HEK293 (cell line): ENCODE data around the gene EPB41L2.

ENCODE experiments used
- BCL11A ChIP-seq: fragments of 450-650 bp; formaldehyde crosslinking; IDR thresholded peaks from 2 replicates; pipeline ENCODE4 v1.5.1; 2016; ENCODE audit warnings: low read depth, missing biosample characterization, missing genetic modification characterization
- KLF16 ChIP-seq: fragments of 450-650 bp; formaldehyde crosslinking; IDR thresholded peaks from 2 replicates; pipeline ENCODE4 v1.5.1; 2017; ENCODE audit warnings: missing biosample characterization, missing genetic modification characterization
- MEIS1 ChIP-seq: sonication (generic); formaldehyde crosslinking; IDR thresholded peaks from 2 replicates; pipeline ENCODE4 v1.8.1; 2022; ENCODE audit warnings: missing genetic modification reagents, mild to moderate bottlenecking, borderline replicate concordance
- SETDB1 ChIP-seq: IDR thresholded peaks from one replicate; pipeline ENCODE4 v1.6.1; 2017; ENCODE audit warnings: mild to moderate bottlenecking, low read length, moderate library complexity, mixed read lengths; ENCODE audit not compliant: insufficient read length
- ZBTB21 ChIP-seq: fragments of 450-650 bp; formaldehyde crosslinking; IDR thresholded peaks from 2 replicates; pipeline ENCODE4 v1.5.1; 2017; ENCODE audit warnings: missing biosample characterization, missing genetic modification characterization
- ZNF121 ChIP-seq: fragments of 450-650 bp; formaldehyde crosslinking; IDR thresholded peaks from 2 replicates; pipeline ENCODE4 v1.5.1; 2016; ENCODE audit warnings: missing biosample characterization, missing genetic modification characterization
- ZNF133 ChIP-seq: fragments of 450-650 bp; formaldehyde crosslinking; IDR thresholded peaks from 2 replicates; pipeline ENCODE4 v1.5.1; 2016; ENCODE audit warnings: missing biosample characterization, missing genetic modification characterization
- ZNF23 ChIP-seq: fragments of 450-650 bp; formaldehyde crosslinking; IDR thresholded peaks from 2 replicates; pipeline ENCODE4 v1.5.1; 2016; ENCODE audit warnings: missing biosample characterization, missing genetic modification characterization, borderline replicate concordance
- ZNF239 ChIP-seq: fragments of 450-650 bp; formaldehyde crosslinking; IDR thresholded peaks from 2 replicates; pipeline ENCODE4 v1.5.1; 2016; ENCODE audit warnings: missing biosample characterization, missing genetic modification characterization
- ZNF701 ChIP-seq: fragments of 450-650 bp; formaldehyde crosslinking; IDR thresholded peaks from 2 replicates; pipeline ENCODE4 v1.5.1; 2016; ENCODE audit warnings: missing biosample characterization, missing genetic modification characterization
- ZNF768 ChIP-seq: fragments of 450-650 bp; formaldehyde crosslinking; IDR thresholded peaks from 2 replicates; pipeline ENCODE4 v1.5.1; 2018; ENCODE audit warnings: missing biosample characterization, mild to moderate bottlenecking, missing genetic modification characterization
- TF ChIP-seq, protein P1 (sequence below): fragments of 450-650 bp; formaldehyde crosslinking; IDR thresholded peaks from 2 replicates; pipeline ENCODE4 v1.5.1; 2016; ENCODE audit warnings: missing biosample characterization, missing genetic modification characterization
- TF ChIP-seq, protein P2 (sequence below): fragments of 450-650 bp; formaldehyde crosslinking; IDR thresholded peaks from 2 replicates; pipeline ENCODE4 v1.5.1; 2016; ENCODE audit warnings: missing biosample characterization, missing genetic modification characterization, low read depth
- TF ChIP-seq, protein P3 (sequence below): fragments of 450-650 bp; formaldehyde crosslinking; IDR thresholded peaks from 2 replicates; pipeline ENCODE4 v1.5.1; 2016; ENCODE audit warnings: missing biosample characterization, missing genetic modification characterization

DNA sequence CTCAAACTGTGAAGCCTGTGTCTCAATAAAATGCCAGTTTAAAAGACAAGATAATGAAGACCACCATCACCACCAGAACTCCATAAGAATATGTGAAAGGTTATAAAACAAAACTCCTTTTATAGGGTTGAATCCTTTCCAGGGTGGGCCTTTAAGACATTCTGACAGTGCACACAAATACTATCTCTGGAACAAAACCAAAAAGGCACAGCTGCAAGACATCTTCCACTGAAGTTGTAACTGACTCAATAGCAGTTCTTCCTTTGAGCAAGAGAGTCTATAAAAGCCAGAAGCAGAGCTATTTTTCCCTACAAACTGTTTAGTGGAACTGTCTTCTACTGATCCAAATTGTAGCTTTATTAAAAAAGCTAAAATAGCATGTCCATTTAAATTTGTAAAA is 81.6 kb downstream of the EPB41L2 start:
- TF ChIP-seq MEIS1 (CRISPR knock-in tag) (no peak), ZNF23 (tag by site-specific recombination) (no peak), BCL11A (tag by site-specific recombination) (no peak), ZNF121 (no peak), SETDB1 (no peak), ZNF701 (no peak), ZNF133 (tag by site-specific recombination) (no peak), ZBTB21 (no peak), KLF16 (no peak), ZNF239 (no peak), ZNF768 (no peak)
- TF ChIP-seq, protein P1, sequence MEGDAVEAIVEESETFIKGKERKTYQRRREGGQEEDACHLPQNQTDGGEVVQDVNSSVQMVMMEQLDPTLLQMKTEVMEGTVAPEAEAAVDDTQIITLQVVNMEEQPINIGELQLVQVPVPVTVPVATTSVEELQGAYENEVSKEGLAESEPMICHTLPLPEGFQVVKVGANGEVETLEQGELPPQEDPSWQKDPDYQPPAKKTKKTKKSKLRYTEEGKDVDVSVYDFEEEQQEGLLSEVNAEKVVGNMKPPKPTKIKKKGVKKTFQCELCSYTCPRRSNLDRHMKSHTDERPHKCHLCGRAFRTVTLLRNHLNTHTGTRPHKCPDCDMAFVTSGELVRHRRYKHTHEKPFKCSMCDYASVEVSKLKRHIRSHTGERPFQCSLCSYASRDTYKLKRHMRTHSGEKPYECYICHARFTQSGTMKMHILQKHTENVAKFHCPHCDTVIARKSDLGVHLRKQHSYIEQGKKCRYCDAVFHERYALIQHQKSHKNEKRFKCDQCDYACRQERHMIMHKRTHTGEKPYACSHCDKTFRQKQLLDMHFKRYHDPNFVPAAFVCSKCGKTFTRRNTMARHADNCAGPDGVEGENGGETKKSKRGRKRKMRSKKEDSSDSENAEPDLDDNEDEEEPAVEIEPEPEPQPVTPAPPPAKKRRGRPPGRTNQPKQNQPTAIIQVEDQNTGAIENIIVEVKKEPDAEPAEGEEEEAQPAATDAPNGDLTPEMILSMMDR (tag by site-specific recombination): no peak
- TF ChIP-seq, protein P2, sequence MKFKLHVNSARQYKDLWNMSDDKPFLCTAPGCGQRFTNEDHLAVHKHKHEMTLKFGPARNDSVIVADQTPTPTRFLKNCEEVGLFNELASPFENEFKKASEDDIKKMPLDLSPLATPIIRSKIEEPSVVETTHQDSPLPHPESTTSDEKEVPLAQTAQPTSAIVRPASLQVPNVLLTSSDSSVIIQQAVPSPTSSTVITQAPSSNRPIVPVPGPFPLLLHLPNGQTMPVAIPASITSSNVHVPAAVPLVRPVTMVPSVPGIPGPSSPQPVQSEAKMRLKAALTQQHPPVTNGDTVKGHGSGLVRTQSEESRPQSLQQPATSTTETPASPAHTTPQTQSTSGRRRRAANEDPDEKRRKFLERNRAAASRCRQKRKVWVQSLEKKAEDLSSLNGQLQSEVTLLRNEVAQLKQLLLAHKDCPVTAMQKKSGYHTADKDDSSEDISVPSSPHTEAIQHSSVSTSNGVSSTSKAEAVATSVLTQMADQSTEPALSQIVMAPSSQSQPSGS: no peak
- TF ChIP-seq, protein P3, sequence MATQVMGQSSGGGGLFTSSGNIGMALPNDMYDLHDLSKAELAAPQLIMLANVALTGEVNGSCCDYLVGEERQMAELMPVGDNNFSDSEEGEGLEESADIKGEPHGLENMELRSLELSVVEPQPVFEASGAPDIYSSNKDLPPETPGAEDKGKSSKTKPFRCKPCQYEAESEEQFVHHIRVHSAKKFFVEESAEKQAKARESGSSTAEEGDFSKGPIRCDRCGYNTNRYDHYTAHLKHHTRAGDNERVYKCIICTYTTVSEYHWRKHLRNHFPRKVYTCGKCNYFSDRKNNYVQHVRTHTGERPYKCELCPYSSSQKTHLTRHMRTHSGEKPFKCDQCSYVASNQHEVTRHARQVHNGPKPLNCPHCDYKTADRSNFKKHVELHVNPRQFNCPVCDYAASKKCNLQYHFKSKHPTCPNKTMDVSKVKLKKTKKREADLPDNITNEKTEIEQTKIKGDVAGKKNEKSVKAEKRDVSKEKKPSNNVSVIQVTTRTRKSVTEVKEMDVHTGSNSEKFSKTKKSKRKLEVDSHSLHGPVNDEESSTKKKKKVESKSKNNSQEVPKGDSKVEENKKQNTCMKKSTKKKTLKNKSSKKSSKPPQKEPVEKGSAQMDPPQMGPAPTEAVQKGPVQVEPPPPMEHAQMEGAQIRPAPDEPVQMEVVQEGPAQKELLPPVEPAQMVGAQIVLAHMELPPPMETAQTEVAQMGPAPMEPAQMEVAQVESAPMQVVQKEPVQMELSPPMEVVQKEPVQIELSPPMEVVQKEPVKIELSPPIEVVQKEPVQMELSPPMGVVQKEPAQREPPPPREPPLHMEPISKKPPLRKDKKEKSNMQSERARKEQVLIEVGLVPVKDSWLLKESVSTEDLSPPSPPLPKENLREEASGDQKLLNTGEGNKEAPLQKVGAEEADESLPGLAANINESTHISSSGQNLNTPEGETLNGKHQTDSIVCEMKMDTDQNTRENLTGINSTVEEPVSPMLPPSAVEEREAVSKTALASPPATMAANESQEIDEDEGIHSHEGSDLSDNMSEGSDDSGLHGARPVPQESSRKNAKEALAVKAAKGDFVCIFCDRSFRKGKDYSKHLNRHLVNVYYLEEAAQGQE (tag by site-specific recombination): no peak
